HS-27A (cell line): Measurements from ENCODE around the gene CBX3.
"Not testable (repeated sequence)": the region's sequence is repeated elsewhere in the genome, so short reads cannot be mapped to it uniquely, and the experiment has no call there.

ENCODE experiments used
- DNase-seq: peaks from one replicate; pipeline ENCODE4 v3.0.0-alpha.2; 2012; ENCODE audit warnings: low read depth, missing footprints

The CBX3 gene

GRCh38 chr7:26202019-26202990 lies 760 bp downstream of the CBX3 start:
- no peak for DNase-seq

GRCh38 chr7:26203016-26203415 lies 1.5 kb downstream of the CBX3 start:
- DNase-seq = no peak

- DNase-seq = no peak
These were observed 6.5 kb downstream of the CBX3 start for GRCh38 chr7:26208040-26208439.

- DNase-seq = no peak
These were observed 11.6 kb downstream of the CBX3 start for GRCh38 chr7:26212921-26213718.

- DNase-seq = no peak
These were observed 12.4 kb downstream of the CBX3 start for GRCh38 chr7:26213807-26214515.

- no peak for DNase-seq
These were observed 14.5 kb downstream of the CBX3 start for GRCh38 chr7:26216049-26216448.

GRCh38 chr7:26224359-26224758 lies 22.8 kb downstream of the CBX3 start:
- DNase-seq = no peak

- DNase-seq = no peak
These were observed 26.4 kb downstream of the CBX3 start for GRCh38 chr7:26227987-26228386.

- DNase-seq = no peak
These were observed 32.5 kb downstream of the CBX3 start for GRCh38 chr7:26233902-26234511.

GRCh38 chr7:26237035-26237807 lies 35.7 kb downstream of the CBX3 start:
- no peak for DNase-seq

GRCh38 chr7:26238032-26238431 lies 36.5 kb downstream of the CBX3 start:
- no peak for DNase-seq

- no peak for DNase-seq
These were observed 43.6 kb downstream of the CBX3 start for GRCh38 chr7:26245150-26245549.

GRCh38 chr7:26250239-26250638 lies 48.7 kb downstream of the CBX3 start:
- no peak for DNase-seq

GRCh38 chr7:26261866-26262265 lies 60.3 kb downstream of the CBX3 start:
- not testable (repeated sequence) for DNase-seq
